Thymus (tissue), 11 donors: Measurements from ENCODE around the gene KCNK10. TPM values are rescaled to one million over a fixed set of nuclear protein-coding genes. Genes with fewer than 3 reads are reported as not detected.

Experiments
- DNase-seq, 9 donors: peaks; one replicate each; pipeline ENCODE4 v3.0.0-alpha.2; 2013; ENCODE audit warnings: low spot score in 9 of 9, low read depth in 6 of 9, missing footprints in 1 of 9
- H3K27ac ChIP-seq, 2 donors: one replicate each; pipeline ENCODE4 v1.5.1; 2013; ENCODE audit warnings: control low read depth in 1 of 2, low read depth in 1 of 2, low read length in 1 of 2, mild to moderate bottlenecking in 1 of 2, moderate library complexity in 1 of 2
- H3K27me3 ChIP-seq, 2 donors: one replicate each; pipeline ENCODE4 v1.5.1; 2013; ENCODE audit warnings: low read length in 1 of 2; ENCODE audit not compliant: control insufficient read depth in 2 of 2, insufficient read depth in 1 of 2
- H3K36me3 ChIP-seq, 2 donors: one replicate each; pipeline ENCODE4 v1.5.1; 2013; ENCODE audit warnings: low read length in 1 of 2, mild to moderate bottlenecking in 1 of 2, moderate library complexity in 1 of 2; ENCODE audit not compliant: control insufficient read depth in 2 of 2, insufficient read depth in 2 of 2
- H3K4me1 ChIP-seq, 2 donors: one replicate each; pipeline ENCODE4 v1.5.1; 2013; ENCODE audit warnings: low read length in 2 of 2; ENCODE audit not compliant: control insufficient read depth in 2 of 2, insufficient read depth in 2 of 2
- H3K4me3 ChIP-seq, 2 donors: one replicate each; pipeline ENCODE4 v1.5.1; 2013; ENCODE audit warnings: low read length in 2 of 2, control low read depth in 1 of 2, mild to moderate bottlenecking in 1 of 2
- H3K9me3 ChIP-seq, 2 donors: one replicate each; pipeline ENCODE4 v1.5.1; 2013; ENCODE audit warnings: low read length in 1 of 2, mild to moderate bottlenecking in 1 of 2; ENCODE audit not compliant: control insufficient read depth in 2 of 2, insufficient read depth in 1 of 2
- whole genome bisulfite sequencing: extraction: QIAGEN DNeasy Blood & Tissue Kit; methylation state at CpG from one replicate; pipeline ENCODE4 v1.1.7; 2013; 5-methylcytosine and 5-hydroxymethylcytosine counted together
- polyA plus RNA-seq: library from polyadenylated mRNA; stranded (reverse); fragments of 200-250 nt; gene quantifications from one replicate; pipeline ENCODE4 v1.2.3, GENCODE V29; 2013
- total RNA-seq: library from RNA; stranded (reverse); fragments of 120-200 nt; gene quantifications from one replicate; pipeline ENCODE4 v1.2.4, GENCODE V29; 2013
- donor health status: healthy.

Gene KCNK10
- total and polyA plus RNA-seq, 2 donors = 0.02 to 0.09 TPM

- peak in 8 of 9 donors; percentile 9 to 64 (median 23) for DNase-seq
These were observed 154.4 kb downstream of the KCNK10 start for GRCh38 chr14:88168498-88169165.

GRCh38 chr14:88168025-88168424 is 155.0 kb downstream of the KCNK10 start:
- H3K27ac ChIP-seq = no peak overlapping the region
- no peak overlapping the region for H3K4me3 ChIP-seq
- 94% methylated on average over 7 of the region's 7 CpGs for WGBS
- no peaks in the 10 kb centered on the region for H3K4me1 ChIP-seq
- no peak for DNase-seq
- peaks cover 0 to 9% of the 10 kb centered on the region in 2 donors for H3K9me3 ChIP-seq
- no peaks in the 10 kb centered on the region for H3K27me3 ChIP-seq
- no peaks in the 10 kb centered on the region for H3K36me3 ChIP-seq

More at GRCh38 chr14:88168498-88169165, 154.4 kb downstream of the KCNK10 start:
- no peaks in the 10 kb centered on the region for H3K27me3 ChIP-seq
- H3K27ac ChIP-seq = no peak overlapping the region
- H3K36me3 ChIP-seq = no peaks in the 10 kb centered on the region
- peaks cover 0 to 9% of the 10 kb centered on the region in 2 donors for H3K9me3 ChIP-seq
- no peaks in the 10 kb centered on the region for H3K4me1 ChIP-seq
- 75% methylated on average over 3 of the region's 3 CpGs for WGBS
- H3K4me3 ChIP-seq = no peak overlapping the region

GRCh38 chr14:88166616-88167015 is 156.5 kb downstream of the KCNK10 start:
- Histone ChIP-seq H3K4me3 (no peak overlapping the region), H3K27ac (no peak overlapping the region), H3K4me1 (no peaks in the 10 kb centered on the region), H3K9me3 (peaks cover 0 to 9% of the 10 kb centered on the region in 2 donors), H3K36me3 (no peaks in the 10 kb centered on the region), H3K27me3 (no peaks in the 10 kb centered on the region)
- 96% methylated on average over 3 of the region's 3 CpGs for WGBS
- DNase-seq = no peak

- Histone ChIP-seq H3K27ac (no peak overlapping the region), H3K27me3 (no peaks in the 10 kb centered on the region), H3K36me3 (no peaks in the 10 kb centered on the region), H3K4me3 (no peak overlapping the region), H3K4me1 (no peaks in the 10 kb centered on the region), H3K9me3 (peaks cover 0 to 9% of the 10 kb centered on the region in 2 donors)
- WGBS = 82% methylated on average over 3 of the region's 3 CpGs
- no peak for DNase-seq
These were observed 158.0 kb downstream of the KCNK10 start for GRCh38 chr14:88164906-88165534.

GRCh38 chr14:88163731-88164255 is 159.3 kb downstream of the KCNK10 start:
- Histone ChIP-seq H3K9me3 (peaks cover 0 to 5% of the 10 kb centered on the region in 2 donors), H3K4me1 (no peaks in the 10 kb centered on the region), H3K27ac (no peak overlapping the region), H3K4me3 (no peak overlapping the region), H3K36me3 (no peaks in the 10 kb centered on the region), H3K27me3 (no peaks in the 10 kb centered on the region)
- DNase-seq = no peak
- WGBS = 91% methylated on average over 4 of the region's 4 CpGs

GRCh38 chr14:88156127-88156526 is 166.9 kb downstream of the KCNK10 start:
- Histone ChIP-seq H3K27ac (no peak overlapping the region), H3K4me1 (no peaks in the 10 kb centered on the region), H3K9me3 (no peaks in the 10 kb centered on the region), H3K36me3 (no peaks in the 10 kb centered on the region), H3K27me3 (no peaks in the 10 kb centered on the region), H3K4me3 (no peak overlapping the region)
- WGBS = 94% methylated on average over 1 of the region's 1 CpG
- no peak for DNase-seq

GRCh38 chr14:88154926-88155325 is 168.1 kb downstream of the KCNK10 start:
- 87% methylated on average over 6 of the region's 6 CpGs for WGBS
- H3K27ac ChIP-seq = no peak overlapping the region
- no peaks in the 10 kb centered on the region for H3K4me1 ChIP-seq
- H3K9me3 ChIP-seq = no peaks in the 10 kb centered on the region
- DNase-seq = no peak
- no peak overlapping the region for H3K4me3 ChIP-seq
- H3K27me3 ChIP-seq = no peaks in the 10 kb centered on the region
- no peaks in the 10 kb centered on the region for H3K36me3 ChIP-seq

- Histone ChIP-seq H3K36me3 (no peaks in the 10 kb centered on the region), H3K4me3 (no peak overlapping the region), H3K4me1 (no peaks in the 10 kb centered on the region), H3K27ac (no peak overlapping the region), H3K9me3 (no peaks in the 10 kb centered on the region), H3K27me3 (no peaks in the 10 kb centered on the region)
- no peak for DNase-seq
- WGBS = 96% methylated on average over 4 of the region's 4 CpGs
These were observed 168.7 kb downstream of the KCNK10 start for GRCh38 chr14:88154321-88154720.

GRCh38 chr14:88146881-88147649 is 176.0 kb downstream of the KCNK10 start:
- H3K27me3 ChIP-seq = no peaks in the 10 kb centered on the region
- H3K4me3 ChIP-seq = no peak overlapping the region
- no peaks in the 10 kb centered on the region for H3K4me1 ChIP-seq
- DNase-seq = no peak
- H3K27ac ChIP-seq = no peak overlapping the region
- H3K9me3 ChIP-seq = peaks cover 1 to 12% of the 10 kb centered on the region in 2 donors
- WGBS = 91% methylated on average over 8 of the region's 8 CpGs
- H3K36me3 ChIP-seq = no peaks in the 10 kb centered on the region
